A673 (cell line): ENCODE data around the gene NEK1.
"Not testable (repeated sequence)": the region's sequence is repeated elsewhere in the genome, so short reads cannot be mapped to it uniquely, and the experiment has no call there.

Experiments
- EZH2 ChIP-seq: fragments of 200-600 bp; sonication (generic); IDR thresholded peaks from 2 replicates; pipeline ENCODE4 v1.6.1; 2017; ENCODE audit warnings: borderline replicate concordance, low read depth, mild to moderate bottlenecking, mixed read lengths, antibody characterized with exemption, low read length; ENCODE audit not compliant: poor library complexity, severe bottlenecking
- TF ChIP-seq, protein P1 (sequence below): fragments of 300-800, 200-600 bp; sonication (generic); conservative IDR thresholded peaks from 2 replicates; pipeline ENCODE4 v1.5.1; 2017; ENCODE audit warnings: low read depth, mild to moderate bottlenecking, antibody characterized with exemption, low read length, moderate library complexity, mixed read lengths

GRCh38 chr4:169499907-169500306, 112.5 kb downstream of the NEK1 start:
- TF ChIP-seq, protein P1, sequence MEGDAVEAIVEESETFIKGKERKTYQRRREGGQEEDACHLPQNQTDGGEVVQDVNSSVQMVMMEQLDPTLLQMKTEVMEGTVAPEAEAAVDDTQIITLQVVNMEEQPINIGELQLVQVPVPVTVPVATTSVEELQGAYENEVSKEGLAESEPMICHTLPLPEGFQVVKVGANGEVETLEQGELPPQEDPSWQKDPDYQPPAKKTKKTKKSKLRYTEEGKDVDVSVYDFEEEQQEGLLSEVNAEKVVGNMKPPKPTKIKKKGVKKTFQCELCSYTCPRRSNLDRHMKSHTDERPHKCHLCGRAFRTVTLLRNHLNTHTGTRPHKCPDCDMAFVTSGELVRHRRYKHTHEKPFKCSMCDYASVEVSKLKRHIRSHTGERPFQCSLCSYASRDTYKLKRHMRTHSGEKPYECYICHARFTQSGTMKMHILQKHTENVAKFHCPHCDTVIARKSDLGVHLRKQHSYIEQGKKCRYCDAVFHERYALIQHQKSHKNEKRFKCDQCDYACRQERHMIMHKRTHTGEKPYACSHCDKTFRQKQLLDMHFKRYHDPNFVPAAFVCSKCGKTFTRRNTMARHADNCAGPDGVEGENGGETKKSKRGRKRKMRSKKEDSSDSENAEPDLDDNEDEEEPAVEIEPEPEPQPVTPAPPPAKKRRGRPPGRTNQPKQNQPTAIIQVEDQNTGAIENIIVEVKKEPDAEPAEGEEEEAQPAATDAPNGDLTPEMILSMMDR, result not testable (repeated sequence)
- not testable (repeated sequence) for TF ChIP-seq EZH2
